Ovary (tissue), 3 donors: ENCODE measurements around the gene MASTL.

Source experiments
- CTCF ChIP-seq, 3 donors: fragments of 450-650 bp in 2 of 3; fragments of 200-600 bp in 1 of 3; IDR thresholded peaks; one replicate each; pipeline versions ENCODE4 v1.5.1 to v1.8.0; 2016 to 2022; ENCODE audit warnings: antibody characterized with exemption in 3 of 3, mild to moderate bottlenecking in 1 of 3
- POLR2A ChIP-seq: fragments of 450-650 bp; IDR thresholded peaks from one replicate; pipeline ENCODE4 v1.6.1; 2017; ENCODE audit warnings: antibody characterized with exemption, mild to moderate bottlenecking, moderate library complexity
- donor health status: DM: no; HTN: no; CAD: no.

- no peak for TF ChIP-seq CTCF (IDR thresholded peaks at IDR 0.05)
- no peak for TF ChIP-seq POLR2A
These were observed 52.2 kb downstream of the MASTL start for GRCh38 chr10:27207350-27207749.
